Measurements from ENCODE around the gene AGBL1. TPM values are rescaled to one million over a fixed set of nuclear protein-coding genes. Genes with fewer than 3 reads are reported as not detected.

Gene AGBL1
- total RNA-seq, 3 donors from 2014 or later (not counting 1 experiment from before 2014, with no cell fraction given): not detected

DNA sequence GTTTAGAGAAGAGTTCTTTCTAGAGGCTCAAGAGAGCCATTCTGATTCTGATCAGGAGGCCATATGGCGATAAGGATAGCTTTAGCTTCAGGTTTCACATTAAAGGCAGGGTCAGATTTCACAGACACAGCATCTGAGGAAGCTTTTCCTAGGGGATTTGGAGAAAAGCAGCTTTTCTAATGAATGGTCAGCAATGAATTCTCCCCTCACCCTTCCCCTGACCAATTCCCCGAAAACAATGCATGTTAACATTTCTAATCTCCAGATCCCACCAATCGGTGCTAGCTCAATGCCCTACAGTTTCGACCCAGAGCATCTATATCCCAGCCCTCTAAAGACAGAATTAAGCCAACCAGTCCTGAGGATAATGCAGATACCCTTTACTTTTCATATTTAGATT, 9.8 kb downstream of the AGBL1 start:
- TF ChIP-seq CTCF (IDR thresholded peaks at IDR 0.05): no peak

GRCh38 chr15:86101818-86102217, 22.1 kb downstream of the AGBL1 start:
- Mint-ChIP-seq H3K36me3 (peaks cover 11% of the 10 kb centered on the region), H3K9me3 (peaks cover 2 to 3% of the 10 kb centered on the region in 2 donors), H3K27ac (no peak overlapping the region), H3K4me3 (no peak overlapping the region), H3K27me3 (ENCODE audit: low read depth in 2 of 2) (peaks cover 7 to 16% of the 10 kb centered on the region in 2 donors), H3K4me1 (peaks cover 0 to 6% of the 10 kb centered on the region in 2 donors)
- DNase-seq (no peak), ATAC-seq (no peak)
- H3K9me3 ChIP-seq (ENCODE audit: control insufficient read depth, insufficient read depth, low read length): peaks cover 9% of the 10 kb centered on the region
- H3K36me3 ChIP-seq (ENCODE audit: control insufficient read depth, insufficient read depth, low read length): no peaks in the 10 kb centered on the region
- whole genome bisulfite sequencing (ENCODE audit: insufficient coverage): 96% methylated on average over 4 of the region's 5 CpGs
- no peak overlapping the region for H3K4me3 ChIP-seq (ENCODE audit: low read length)
- H3K27ac ChIP-seq (ENCODE audit: low read length): no peak overlapping the region
- intact Hi-C loops (cut with micrococcal nuclease): no loop called here
- no peaks in the 10 kb centered on the region for H3K4me1 ChIP-seq (ENCODE audit: control insufficient read depth, insufficient read depth, low read length)
- peaks cover 4% of the 10 kb centered on the region for H3K27me3 ChIP-seq (ENCODE audit: control insufficient read depth, insufficient read depth, low read length)
- TF ChIP-seq CTCF (IDR thresholded peaks at IDR 0.05): no peak

More for the DNA sequence above, 9.8 kb downstream of the AGBL1 start:
- Mint-ChIP-seq H3K27me3 (ENCODE audit: low read depth in 2 of 2) (peaks cover 9 to 13% of the 10 kb centered on the region in 2 donors), H3K4me3 (no peak overlapping the region), H3K9me3 (no peaks in the 10 kb centered on the region), H3K4me1 (no peaks in the 10 kb centered on the region), H3K36me3 (no peaks in the 10 kb centered on the region), H3K27ac (no peak overlapping the region)
- Histone ChIP-seq H3K27me3 (ENCODE audit: control insufficient read depth, insufficient read depth, low read length) (no peaks in the 10 kb centered on the region), H3K27ac (ENCODE audit: low read length) (no peak overlapping the region), H3K36me3 (ENCODE audit: control insufficient read depth, insufficient read depth, low read length) (no peaks in the 10 kb centered on the region), H3K9me3 (ENCODE audit: control insufficient read depth, insufficient read depth, low read length) (no peaks in the 10 kb centered on the region), H3K4me1 (ENCODE audit: control insufficient read depth, insufficient read depth, low read length) (no peaks in the 10 kb centered on the region), H3K4me3 (ENCODE audit: low read length) (no peak overlapping the region)
- DNase-seq (no peak), ATAC-seq (no peak)
- intact Hi-C loops (cut with micrococcal nuclease): no loop called here
- 74% methylated on average over 4 of the region's 4 CpGs for WGBS (ENCODE audit: insufficient coverage)

DNA sequence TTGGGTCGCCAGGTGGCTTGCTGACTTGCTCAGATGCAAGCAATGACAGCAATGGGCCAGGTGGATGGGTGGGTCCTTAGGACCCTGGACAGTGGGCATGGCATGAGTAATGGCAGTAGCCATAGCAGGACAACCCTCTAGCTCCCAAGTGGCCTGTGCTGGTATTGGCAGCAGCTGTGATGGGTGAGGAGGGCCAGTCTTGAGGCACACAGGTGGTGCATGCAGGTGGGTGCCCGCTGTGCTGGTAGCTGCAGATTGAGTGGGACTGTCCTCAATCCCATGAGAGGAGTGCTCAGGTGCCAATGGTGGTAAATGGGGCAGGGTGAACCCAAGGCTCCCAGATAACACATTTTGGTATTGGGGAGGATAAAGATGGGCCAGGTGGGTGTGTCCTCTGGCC, 24.2 kb downstream of the AGBL1 start:
- Mint-ChIP-seq H3K27ac (no peak overlapping the region), H3K36me3 (peaks cover 11% of the 10 kb centered on the region), H3K4me3 (no peak overlapping the region), H3K9me3 (peaks cover 2 to 3% of the 10 kb centered on the region in 2 donors), H3K4me1 (peaks cover 0 to 6% of the 10 kb centered on the region in 2 donors), H3K27me3 (ENCODE audit: low read depth in 2 of 2) (peaks cover 7% of the 10 kb centered on the region in 2 donors)
- Histone ChIP-seq H3K9me3 (ENCODE audit: control insufficient read depth, insufficient read depth, low read length) (peaks cover 9% of the 10 kb centered on the region), H3K27ac (ENCODE audit: low read length) (no peak overlapping the region), H3K4me1 (ENCODE audit: control insufficient read depth, insufficient read depth, low read length) (no peaks in the 10 kb centered on the region), H3K4me3 (ENCODE audit: low read length) (no peak overlapping the region), H3K36me3 (ENCODE audit: control insufficient read depth, insufficient read depth, low read length) (no peaks in the 10 kb centered on the region), H3K27me3 (ENCODE audit: control insufficient read depth, insufficient read depth, low read length) (peaks cover 4% of the 10 kb centered on the region)
- WGBS (ENCODE audit: insufficient coverage): 92% methylated on average over 2 of the region's 2 CpGs
- intact Hi-C loops (cut with micrococcal nuclease): no loop called here
- DNase-seq: no peak
- ATAC-seq: no peak
- no peak for TF ChIP-seq CTCF (IDR thresholded peaks at IDR 0.05)

GRCh38 chr15:86106306-86106705, 26.6 kb downstream of the AGBL1 start:
- TF ChIP-seq CTCF (IDR thresholded peaks at IDR 0.05): no peak
- 85% methylated on average over 3 of the region's 4 CpGs for WGBS (ENCODE audit: insufficient coverage)
- no peak overlapping the region for H3K27ac Mint-ChIP-seq
- H3K4me3 Mint-ChIP-seq: no peak overlapping the region
- peaks cover 0 to 2% of the 10 kb centered on the region in 2 donors for H3K27me3 Mint-ChIP-seq (ENCODE audit: low read depth in 2 of 2)
- Histone ChIP-seq H3K27me3 (ENCODE audit: control insufficient read depth, insufficient read depth, low read length) (peaks cover 4% of the 10 kb centered on the region), H3K4me1 (ENCODE audit: control insufficient read depth, insufficient read depth, low read length) (no peaks in the 10 kb centered on the region), H3K9me3 (ENCODE audit: control insufficient read depth, insufficient read depth, low read length) (peaks cover 9% of the 10 kb centered on the region), H3K36me3 (ENCODE audit: control insufficient read depth, insufficient read depth, low read length) (no peaks in the 10 kb centered on the region), H3K27ac (ENCODE audit: low read length) (no peak overlapping the region), H3K4me3 (ENCODE audit: low read length) (no peak overlapping the region)
- H3K36me3 Mint-ChIP-seq: peaks cover 11% of the 10 kb centered on the region
- peaks cover 2 to 3% of the 10 kb centered on the region in 2 donors for H3K9me3 Mint-ChIP-seq
- no peak for DNase-seq
- intact Hi-C loops (cut with micrococcal nuclease): no loop called here
- ATAC-seq: no peak
- H3K4me1 Mint-ChIP-seq: peaks cover 0 to 6% of the 10 kb centered on the region in 2 donors
